Esophagus muscularis mucosa (tissue), 4 donors: ENCODE results near the gene ECD.

Source experiments
- EP300 ChIP-seq: sonication (generic); formaldehyde crosslinking; IDR thresholded peaks from one replicate; pipeline ENCODE4 v1.6.1; 2017; ENCODE audit warnings: antibody characterized with exemption
- POLR2A ChIP-seq: fragments of 450-650 bp; IDR thresholded peaks from one replicate; pipeline ENCODE4 v1.6.1; 2017; ENCODE audit warnings: antibody characterized with exemption, moderate library complexity, mild to moderate bottlenecking, low read depth
- POLR2AphosphoS5 ChIP-seq, 2 donors: sonication (generic); formaldehyde crosslinking; IDR thresholded peaks; one replicate each; pipeline ENCODE4 v1.6.1; 2017; ENCODE audit warnings: antibody characterized with exemption in 2 of 2
- TF ChIP-seq, protein P1 (sequence below), 3 experiments: fragments of 200-600 bp in 2 of 3; fragments of 450-650 bp in 1 of 3; sonication (generic) in 2 of 3; IDR thresholded peaks; one replicate each; pipeline ENCODE4 v1.5.1; 2017 to 2019; ENCODE audit warnings: antibody characterized with exemption in 3 of 3, mild to moderate bottlenecking in 2 of 3, moderate library complexity in 1 of 3

DNA sequence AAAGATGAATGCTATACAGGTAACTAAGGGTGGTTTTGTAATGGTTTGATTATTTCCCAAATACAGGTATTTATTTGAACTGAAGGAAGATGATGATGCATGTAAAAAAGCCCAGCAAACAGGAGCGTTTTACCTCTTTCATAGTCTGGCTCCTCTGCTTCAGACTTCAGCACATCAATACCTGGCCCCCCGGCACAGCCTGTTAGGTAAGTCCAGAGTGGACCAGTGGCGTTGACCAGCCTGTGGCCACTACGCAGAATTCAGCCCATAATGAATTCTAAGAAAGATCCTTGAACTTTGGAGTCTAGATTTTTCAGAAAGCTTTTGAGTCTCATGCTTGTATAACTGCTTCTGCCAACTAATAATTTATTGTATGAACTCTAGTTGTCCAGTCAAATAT, 47.9 kb downstream of the ECD start:
- TF ChIP-seq, protein P1, sequence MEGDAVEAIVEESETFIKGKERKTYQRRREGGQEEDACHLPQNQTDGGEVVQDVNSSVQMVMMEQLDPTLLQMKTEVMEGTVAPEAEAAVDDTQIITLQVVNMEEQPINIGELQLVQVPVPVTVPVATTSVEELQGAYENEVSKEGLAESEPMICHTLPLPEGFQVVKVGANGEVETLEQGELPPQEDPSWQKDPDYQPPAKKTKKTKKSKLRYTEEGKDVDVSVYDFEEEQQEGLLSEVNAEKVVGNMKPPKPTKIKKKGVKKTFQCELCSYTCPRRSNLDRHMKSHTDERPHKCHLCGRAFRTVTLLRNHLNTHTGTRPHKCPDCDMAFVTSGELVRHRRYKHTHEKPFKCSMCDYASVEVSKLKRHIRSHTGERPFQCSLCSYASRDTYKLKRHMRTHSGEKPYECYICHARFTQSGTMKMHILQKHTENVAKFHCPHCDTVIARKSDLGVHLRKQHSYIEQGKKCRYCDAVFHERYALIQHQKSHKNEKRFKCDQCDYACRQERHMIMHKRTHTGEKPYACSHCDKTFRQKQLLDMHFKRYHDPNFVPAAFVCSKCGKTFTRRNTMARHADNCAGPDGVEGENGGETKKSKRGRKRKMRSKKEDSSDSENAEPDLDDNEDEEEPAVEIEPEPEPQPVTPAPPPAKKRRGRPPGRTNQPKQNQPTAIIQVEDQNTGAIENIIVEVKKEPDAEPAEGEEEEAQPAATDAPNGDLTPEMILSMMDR (IDR thresholded peaks at IDR 0.05): no peak
- TF ChIP-seq POLR2A (no peak), POLR2AphosphoS5 (IDR thresholded peaks at IDR 0.05) (no peak), EP300 (no peak)
